ENCODE data around the gene CCDC92.
A peak's percentile ranks its signal among the peaks of the same experiment; 100 is the strongest.

Gene CCDC92

DNA sequence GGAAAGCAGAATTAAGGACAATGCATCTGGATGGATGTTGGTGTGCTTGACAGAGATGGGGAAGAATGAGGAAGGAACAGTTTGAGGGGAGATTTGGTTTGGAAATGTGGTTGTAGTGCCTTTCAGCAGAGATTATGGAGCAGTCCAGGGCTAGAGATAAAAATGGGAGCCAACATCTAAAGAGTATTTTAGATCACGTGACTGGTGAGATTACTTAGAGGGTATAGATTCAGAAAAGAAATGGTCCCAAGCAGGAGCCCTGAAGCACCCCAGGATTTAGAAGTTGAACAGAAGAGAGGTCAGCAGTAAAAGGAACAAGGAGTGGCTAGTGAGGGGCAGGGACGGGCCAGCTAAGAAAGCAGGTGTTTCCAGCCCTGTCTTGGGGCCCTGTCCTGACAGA is 30.0 kb upstream of the CCDC92 start:
- no peak for FAIRE-seq
- no peak for DNase-seq (ENCODE audit: insufficient read length, low spot score)

GRCh38 chr12:124002021-124002644 is 29.5 kb upstream of the CCDC92 start:
- DNase-seq (ENCODE audit: insufficient read length, low spot score) (no peak), FAIRE-seq (no peak)

DNA sequence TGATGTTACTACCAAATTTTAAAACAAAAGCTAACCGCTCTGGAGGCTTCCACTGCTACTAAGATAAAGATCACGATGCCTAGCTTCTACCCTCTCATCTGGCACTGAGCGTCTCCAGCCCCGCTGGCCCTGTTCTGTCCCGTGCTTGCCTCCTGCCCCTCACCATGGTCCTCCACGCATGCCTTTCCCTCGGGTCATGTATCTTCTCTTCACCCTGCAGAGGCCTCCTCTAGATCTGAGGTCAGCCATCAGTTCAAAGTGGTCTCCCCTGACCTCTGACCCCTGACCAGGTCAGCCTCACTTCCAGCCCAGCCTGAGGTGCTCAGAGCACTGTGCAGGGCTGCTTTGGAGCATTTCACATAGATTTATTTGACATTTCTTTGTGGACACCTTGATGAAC is 28.7 kb upstream of the CCDC92 start:
- no peak for FAIRE-seq
- DNase-seq (ENCODE audit: insufficient read length, low spot score): no peak

- FAIRE-seq (no peak), DNase-seq (ENCODE audit: insufficient read length, low spot score) (no peak)
Observed at GRCh38 chr12:124000111-124000510, 27.5 kb upstream of the CCDC92 start.

- FAIRE-seq (no peak), DNase-seq (ENCODE audit: insufficient read length, low spot score) (no peak)
Observed at GRCh38 chr12:123998991-123999359, 26.3 kb upstream of the CCDC92 start.

GRCh38 chr12:123998344-123998990 is 25.8 kb upstream of the CCDC92 start:
- DNase-seq (ENCODE audit: insufficient read length, low spot score) (no peak), FAIRE-seq (no peak)

- FAIRE-seq (no peak), DNase-seq (ENCODE audit: insufficient read length, low spot score) (no peak)
Observed at GRCh38 chr12:123997908-123998307, 25.3 kb upstream of the CCDC92 start.

GRCh38 chr12:123997033-123997822 is 24.6 kb upstream of the CCDC92 start:
- no peak for DNase-seq (ENCODE audit: insufficient read length, low spot score)
- FAIRE-seq: no peak

- DNase-seq (ENCODE audit: insufficient read length, low spot score): no peak
- FAIRE-seq: no peak
Observed at GRCh38 chr12:123996581-123996980, 23.9 kb upstream of the CCDC92 start.

- no peak for DNase-seq (ENCODE audit: insufficient read length, low spot score)
- no peak for FAIRE-seq
Observed at GRCh38 chr12:123995023-123995748, 22.6 kb upstream of the CCDC92 start.

- DNase-seq (ENCODE audit: insufficient read length, low spot score) (no peak), FAIRE-seq (no peak)
Observed at GRCh38 chr12:123992118-123992825, 19.6 kb upstream of the CCDC92 start.

- DNase-seq (ENCODE audit: insufficient read length, low spot score): no peak
- FAIRE-seq: no peak
Observed at GRCh38 chr12:123991372-123991951, 18.8 kb upstream of the CCDC92 start.

DNA sequence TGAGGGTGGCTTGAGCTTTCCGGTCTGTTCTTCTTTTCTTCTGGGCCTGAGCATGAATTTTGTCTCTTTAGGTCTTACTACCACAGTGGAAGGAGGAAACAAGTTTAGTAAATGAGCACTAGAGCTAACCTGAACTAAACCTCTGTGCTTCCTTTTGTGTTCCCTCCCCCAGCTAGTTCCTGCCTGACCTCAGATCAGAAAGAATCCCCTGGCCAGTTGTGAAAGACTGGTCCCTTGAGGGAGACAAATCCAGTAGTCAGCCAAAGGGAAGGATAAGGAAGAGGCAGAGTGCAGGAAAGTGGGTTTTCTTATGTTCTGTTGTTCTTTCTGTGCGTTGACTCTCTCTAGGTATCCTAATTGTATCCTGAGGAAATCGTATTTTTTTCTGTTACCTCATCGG is 17.9 kb upstream of the CCDC92 start:
- no peak for FAIRE-seq
- DNase-seq (ENCODE audit: insufficient read length, low spot score): no peak

DNA sequence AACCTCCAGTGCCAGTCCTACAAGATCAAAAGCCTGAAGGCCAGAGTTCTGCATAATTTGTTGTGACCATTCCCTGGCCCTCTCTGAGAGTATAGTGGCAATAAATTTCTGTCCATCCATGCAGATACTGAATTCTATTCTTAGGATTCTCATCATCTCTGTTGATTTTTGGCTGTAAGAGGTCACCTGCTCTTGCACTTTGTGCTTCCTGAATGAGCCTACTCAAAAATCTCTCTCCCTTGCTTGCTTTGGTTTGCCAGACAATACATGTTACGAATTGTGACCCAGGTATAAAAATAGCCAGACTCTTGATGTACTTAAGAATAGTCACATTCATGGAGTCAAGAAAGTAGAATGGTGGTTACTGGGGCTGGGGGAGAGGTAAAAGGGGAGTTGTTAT is 17.1 kb upstream of the CCDC92 start:
- FAIRE-seq (no peak), DNase-seq (ENCODE audit: insufficient read length, low spot score) (no peak)

DNA sequence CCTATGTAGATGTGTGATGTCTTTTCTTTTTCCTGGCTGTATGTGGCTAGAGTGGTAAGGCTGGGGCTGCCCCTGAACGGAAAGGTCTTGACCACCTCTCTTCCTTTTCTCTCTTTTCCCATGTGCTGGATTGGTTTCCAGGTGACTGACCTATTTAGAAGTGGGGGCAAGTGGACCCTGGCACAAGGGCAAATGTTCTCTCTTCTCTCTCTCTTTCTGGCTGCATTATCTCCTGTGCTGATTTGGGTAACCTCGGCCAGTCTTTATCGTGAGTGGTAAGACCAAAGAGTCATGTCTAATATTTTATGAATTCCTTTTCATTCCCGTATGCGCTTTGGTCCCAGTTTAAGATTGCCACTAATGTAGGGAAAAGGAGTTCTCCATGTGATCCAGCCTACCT is 16.5 kb upstream of the CCDC92 start:
- FAIRE-seq (no peak), DNase-seq (ENCODE audit: insufficient read length, low spot score) (no peak)

DNA sequence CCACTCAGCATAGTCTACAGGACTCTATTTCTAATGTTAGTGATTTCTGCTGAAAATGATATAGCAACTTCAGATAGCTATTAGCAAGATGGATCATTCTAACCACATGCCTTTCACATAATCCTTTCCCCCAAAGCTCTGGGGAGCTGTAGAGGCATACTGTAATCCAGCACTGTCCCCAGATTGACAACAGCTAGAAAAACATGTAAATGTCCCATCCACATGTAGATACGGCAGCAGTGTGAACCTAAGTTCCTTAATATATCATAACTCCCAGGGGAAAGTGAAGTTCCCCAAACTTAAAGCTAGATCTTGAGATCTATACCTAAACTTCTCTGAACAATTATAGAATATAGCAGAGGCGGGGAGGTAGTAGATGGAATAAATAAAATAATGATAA is 14.4 kb upstream of the CCDC92 start:
- DNase-seq (ENCODE audit: insufficient read length, low spot score): no peak
- FAIRE-seq: no peak

DNA sequence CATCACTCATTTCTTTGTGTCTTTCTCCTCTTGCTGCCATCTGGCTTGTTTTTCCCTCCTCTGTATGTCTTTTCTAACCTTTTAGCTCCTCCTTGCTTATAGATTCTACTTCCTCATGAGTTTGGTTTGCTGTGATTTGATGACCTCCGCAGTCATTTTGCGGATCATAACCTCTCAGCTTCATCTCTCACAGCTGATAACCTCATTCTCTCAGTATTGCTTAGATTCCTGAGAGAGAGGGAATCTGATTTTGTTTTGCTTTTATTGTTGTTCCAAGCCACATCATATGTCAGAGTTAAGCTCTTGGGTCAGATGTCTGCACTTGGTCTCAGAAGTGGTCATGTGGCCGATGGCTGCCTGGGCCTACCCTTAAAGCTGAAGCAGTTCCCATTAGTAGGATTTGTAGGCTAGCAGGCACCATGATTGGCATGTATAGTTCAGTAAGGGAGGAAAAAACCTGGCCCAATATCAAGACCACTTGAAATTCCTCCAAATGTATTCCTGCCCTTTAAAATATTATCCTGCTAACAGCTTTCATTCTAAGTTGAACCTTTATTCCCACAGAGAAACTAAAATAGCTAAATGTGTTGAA is 13.8 kb upstream of the CCDC92 start:
- DNase-seq (ENCODE audit: insufficient read length, low spot score) (no peak), FAIRE-seq (no peak)

GRCh38 chr12:123984903-123985302 is 12.3 kb upstream of the CCDC92 start:
- no peak for FAIRE-seq
- DNase-seq (ENCODE audit: insufficient read length, low spot score): no peak

GRCh38 chr12:123983822-123984485 is 11.3 kb upstream of the CCDC92 start:
- FAIRE-seq (peak; percentile 11), DNase-seq (ENCODE audit: insufficient read length, low spot score) (no peak)

GRCh38 chr12:123982269-123982668 is 9.6 kb upstream of the CCDC92 start:
- no peak for DNase-seq (ENCODE audit: insufficient read length, low spot score)
- FAIRE-seq: no peak
